HG03159 (cell line): ENCODE measurements around the gene ABHD14A.
A peak's percentile ranks its signal among the peaks of the same experiment; 100 is the strongest.
"Not testable (repeated sequence)": the region's sequence is repeated elsewhere in the genome, so short reads cannot be mapped to it uniquely, and the experiment has no call there.

ENCODE experiments used
- ATAC-seq: cut with Tn5 transposase; IDR thresholded peaks from one replicate; pipeline ENCODE4 v1.9.1; 2021; ENCODE audit warnings: mild to moderate bottlenecking, moderate library complexity; ENCODE audit not compliant: unreplicated experiment

Gene ABHD14A

GRCh38 chr3:51990501-51990971 is 15.7 kb downstream of the ABHD14A start:
- ATAC-seq: not testable (repeated sequence)

DNA sequence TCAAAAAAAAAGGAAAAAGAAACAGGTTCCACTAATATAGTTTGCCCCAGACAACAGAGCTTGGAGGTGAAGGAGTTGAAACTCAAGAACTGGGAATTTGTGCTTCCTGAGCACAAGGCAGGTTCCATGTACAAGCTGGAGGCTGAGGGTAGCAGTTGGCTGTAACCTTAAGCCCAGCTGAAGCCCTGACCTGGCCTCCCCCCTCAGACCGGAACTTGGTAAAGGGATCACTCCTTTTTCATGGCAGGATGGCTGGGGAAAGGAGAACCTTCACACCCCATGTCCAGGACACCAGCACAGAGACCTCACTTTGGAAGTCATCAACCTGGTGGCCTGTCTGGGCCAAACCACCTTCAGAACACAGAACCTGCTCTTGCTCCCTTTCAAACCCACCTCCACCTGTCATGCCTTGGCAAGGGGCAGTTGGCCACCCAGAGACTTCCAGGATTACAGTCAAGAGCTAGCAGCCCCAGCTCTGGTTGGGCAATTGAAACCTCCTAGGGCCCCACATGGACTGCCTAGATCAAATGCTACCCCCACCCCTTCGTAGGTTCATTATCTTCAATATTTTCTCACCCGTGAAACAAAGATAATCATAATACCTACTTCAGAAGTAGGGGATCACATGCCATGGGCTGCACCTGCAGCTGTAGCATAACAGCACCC is 17.3 kb downstream of the ABHD14A start:
- no peak for ATAC-seq

GRCh38 chr3:51993657-51994056 is 18.8 kb downstream of the ABHD14A start:
- ATAC-seq: not testable (repeated sequence)

DNA sequence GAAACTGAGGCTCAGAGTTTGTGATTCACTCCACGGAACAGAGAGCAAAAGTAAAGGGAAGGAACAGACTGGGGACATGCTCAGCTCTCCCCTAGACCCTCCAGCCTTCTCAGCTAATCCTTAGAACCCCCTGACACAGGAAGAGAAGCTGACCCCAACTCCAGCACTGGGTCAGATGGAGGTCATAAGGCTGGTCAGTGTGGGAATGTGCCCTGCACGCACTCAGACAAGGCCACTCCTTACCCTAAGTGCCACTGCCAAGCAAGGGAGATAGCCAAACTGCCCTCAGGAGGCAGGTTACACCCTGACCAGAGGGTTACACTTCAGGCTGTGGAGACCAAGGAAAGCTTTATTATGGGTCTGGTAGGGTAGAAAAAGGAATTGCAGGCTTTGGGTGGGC is 19.7 kb downstream of the ABHD14A start:
- no peak for ATAC-seq

- ATAC-seq: peak; percentile 82
Observed at GRCh38 chr3:51995346-51996163, 20.7 kb downstream of the ABHD14A start, which contains the start of gene RPL29. RPL29 (minus strand) TSS chr3:51995895; CDS start chr3:51995461, 434 bp downstream.

DNA sequence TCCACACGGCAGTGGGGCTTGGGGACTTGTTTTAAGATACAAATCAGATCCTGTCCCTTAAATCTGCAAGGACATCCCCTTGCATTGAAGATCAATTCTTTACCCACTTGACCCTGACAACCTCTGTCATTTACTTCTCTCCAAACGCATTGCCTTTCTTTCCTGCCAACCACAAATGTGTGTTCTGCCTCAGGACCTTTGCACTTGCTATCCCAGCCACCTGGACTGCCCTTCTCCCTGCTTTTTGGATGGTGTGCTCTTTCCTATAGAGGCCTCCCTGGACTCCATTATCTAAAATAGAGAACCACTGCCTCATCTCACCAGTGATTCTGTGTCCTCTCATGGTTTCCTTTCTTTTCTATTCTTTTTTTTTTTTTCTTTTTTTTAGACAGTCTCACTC is 22.3 kb downstream of the ABHD14A start:
- no peak for ATAC-seq

GRCh38 chr3:51997935-51998596 is 23.2 kb downstream of the ABHD14A start:
- ATAC-seq: no peak

DNA sequence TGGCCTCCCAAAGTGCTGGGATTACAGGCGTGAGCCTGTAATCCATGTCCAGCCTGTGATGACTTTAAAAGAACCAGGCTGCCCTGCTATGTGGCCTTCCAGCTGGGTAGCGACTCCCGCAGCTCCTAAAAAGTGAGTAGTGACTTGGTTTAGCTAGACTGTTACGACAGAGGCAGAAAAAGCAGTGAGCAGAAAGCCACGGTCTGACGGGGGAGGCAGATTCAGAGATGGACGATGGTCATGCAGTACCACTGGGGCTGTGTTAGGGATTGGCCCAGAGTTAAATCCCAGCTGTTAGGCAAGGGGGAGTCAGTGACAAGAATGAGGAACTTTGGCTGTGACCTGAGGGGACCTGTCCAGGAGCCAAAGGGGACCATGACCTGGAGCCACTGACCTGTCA is 23.9 kb downstream of the ABHD14A start:
- ATAC-seq: no peak

- no peak for ATAC-seq
Observed at GRCh38 chr3:51999846-52000245, 25.0 kb downstream of the ABHD14A start.

- peak; percentile 74 for ATAC-seq
Observed at GRCh38 chr3:52001443-52001974, 26.6 kb downstream of the ABHD14A start.

DNA sequence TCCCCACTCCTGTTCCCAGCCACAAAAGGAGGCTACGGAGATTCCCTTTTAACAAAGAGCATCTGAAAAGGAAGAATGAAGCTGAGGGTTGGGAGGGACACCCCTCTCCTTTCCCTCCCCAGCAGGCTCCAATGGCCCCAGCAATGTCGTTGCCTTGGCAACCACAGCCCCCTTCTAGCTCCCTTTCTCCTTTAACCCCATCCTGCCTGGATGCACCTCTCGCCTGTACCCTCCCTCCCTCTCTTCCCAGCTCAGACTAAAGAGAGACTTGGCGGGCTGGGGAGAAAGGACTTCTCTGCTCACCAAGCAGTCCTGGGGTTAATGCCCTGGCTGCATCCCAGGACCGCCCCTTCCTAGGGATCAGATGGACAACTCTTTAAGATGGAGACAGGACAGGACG is 27.9 kb downstream of the ABHD14A start:
- no peak for ATAC-seq

DNA sequence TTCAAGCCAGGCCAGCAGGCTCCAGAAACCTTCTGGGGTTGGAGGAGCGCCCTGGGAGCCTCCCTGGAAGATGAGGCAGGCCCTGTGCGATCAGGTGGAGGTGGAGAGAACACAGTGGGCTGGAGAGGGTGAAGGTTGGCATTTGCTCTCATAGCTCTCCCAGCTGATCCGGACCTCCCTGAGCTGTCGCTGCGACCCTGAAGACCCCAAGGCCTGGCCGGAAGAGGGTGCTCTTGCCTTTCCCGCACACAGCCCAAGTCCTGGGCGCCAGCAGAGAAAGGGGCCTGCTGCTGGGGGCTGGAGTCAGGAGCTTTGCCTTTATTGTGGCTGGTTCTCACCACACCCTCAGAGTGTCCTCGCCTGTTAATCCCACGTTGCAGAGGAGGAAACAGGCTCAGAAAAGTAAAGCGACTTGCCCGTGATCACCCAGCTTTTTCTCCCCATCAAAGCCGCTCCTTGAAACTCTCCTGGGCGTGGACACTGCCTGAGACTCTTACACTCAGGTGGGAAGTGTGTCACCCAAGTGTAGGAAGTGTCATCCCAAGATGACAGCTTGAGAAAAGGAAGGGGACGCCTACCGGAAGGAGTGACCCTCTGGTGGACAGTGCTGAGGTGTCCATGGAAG is 29.4 kb downstream of the ABHD14A start:
- no peak for ATAC-seq

DNA sequence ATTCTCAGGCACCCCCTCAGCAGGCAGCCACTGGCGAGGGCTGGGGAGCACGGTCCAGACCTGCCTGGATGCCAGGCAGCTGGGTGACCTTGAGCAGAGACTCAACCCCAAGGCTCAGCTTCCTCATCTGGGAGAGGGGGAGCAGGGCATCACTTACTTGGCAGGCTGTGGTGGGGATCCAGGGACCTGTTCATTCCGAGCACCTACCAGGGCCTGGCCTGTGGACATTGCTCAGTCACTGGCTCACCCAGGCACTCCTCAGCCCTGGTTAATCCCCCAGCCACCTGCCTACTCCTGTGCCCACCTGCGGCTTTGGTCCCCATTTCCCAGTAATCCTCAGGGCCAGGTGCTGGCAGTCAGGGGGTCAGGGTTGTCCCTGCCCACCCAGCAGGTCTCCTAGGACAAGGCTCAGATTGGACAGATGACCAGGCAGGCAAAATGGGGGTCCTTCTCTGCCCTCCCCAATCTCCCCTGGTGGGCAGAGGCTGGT is 30.1 kb downstream of the ABHD14A start:
- no peak for ATAC-seq

DNA sequence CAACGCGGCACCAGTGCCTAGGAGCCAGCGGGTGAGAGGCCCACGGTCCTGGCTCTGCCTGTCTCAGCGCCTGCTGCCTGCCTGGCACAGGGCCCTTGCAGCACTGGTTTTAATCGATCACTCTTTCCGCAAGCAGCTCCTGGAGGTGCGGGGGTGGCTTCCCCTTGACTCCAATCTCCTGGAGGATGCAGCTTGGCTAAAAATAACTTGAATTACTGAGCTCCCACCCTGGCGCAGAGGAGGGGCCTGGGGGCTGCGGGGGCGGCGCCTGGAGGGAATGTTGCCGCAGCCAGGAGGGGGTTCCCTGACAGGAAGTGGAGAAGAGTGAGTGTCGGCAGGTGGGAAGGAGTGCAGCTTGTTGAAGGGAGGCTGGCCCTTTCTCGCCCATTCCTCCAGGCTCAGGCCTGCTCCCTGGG is 30.7 kb downstream of the ABHD14A start:
- ATAC-seq: no peak

DNA sequence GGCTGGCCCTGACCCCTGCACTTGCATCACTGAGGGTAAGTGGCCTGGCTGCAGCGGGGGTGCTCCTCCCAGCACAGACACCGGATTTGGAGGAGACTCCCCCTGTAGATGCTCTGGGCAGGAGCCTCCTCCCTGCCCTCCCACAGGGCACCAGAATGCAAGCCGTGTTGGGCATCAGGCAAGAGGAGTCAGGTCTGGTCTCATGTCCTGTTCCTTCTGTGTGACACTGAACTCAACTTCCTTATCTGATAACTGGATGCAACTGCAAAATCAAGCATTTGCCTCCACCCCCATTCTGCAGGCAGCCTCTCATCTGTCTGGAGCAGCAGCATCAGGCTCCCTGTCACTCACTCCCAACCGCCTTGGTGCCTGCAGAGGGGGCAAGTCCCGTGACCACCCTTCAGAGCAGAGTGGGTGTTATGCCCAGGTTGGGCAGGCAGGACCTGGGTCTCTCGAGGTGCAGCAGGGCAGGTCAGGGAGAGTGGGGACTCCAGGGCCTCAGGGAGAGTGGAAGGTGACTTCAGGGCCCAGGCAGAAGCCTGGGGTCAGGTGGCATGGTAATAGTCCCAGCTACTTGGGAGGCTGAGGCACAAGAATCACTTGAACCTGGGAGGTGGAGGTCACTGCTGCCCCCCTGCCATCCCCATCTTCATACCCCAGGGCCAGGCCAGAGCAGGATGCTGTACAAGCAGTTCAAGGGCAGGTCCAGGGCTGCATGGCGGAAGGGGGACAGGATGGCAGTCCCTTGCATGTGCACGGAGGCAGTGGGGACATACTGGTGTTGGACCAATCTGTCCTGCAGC is 31.4 kb downstream of the ABHD14A start:
- no peak for ATAC-seq

DNA sequence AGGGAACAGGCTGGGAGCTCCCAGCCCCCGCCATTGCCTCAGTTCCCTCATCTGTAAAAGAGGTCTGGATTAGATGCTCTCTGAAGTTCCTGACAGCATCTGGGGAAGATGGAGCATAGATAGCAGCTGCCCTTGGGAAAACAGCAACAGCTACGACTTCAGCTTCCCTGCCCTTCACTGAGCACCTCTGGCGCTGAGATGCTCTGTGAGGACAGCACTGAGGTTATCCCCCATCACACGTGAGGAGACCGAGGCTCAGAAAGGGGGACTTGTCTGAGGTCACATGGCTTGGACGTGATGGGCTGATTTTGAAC is 31.9 kb downstream of the ABHD14A start:
- no peak for ATAC-seq

GRCh38 chr3:52007291-52007690 is 32.4 kb downstream of the ABHD14A start:
- no peak for ATAC-seq

DNA sequence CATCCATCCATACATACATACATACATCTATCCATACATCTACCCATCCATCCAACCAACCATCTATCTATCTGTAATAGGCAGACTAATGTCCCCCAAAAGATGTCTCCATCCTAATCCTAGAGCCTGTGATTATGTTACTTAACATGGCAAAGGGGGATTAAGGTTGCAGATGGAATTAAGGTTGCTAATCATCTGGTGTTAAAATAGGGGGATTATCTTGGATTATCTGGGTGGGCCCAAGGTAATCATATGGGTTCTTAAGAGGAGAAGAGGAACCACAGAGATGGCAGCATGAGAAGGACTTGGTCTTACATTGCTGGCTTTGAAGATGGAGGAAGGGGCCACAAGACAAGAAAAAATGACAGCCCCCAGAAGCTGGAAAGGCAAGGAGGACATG is 35.6 kb downstream of the ABHD14A start:
- no peak for ATAC-seq

DNA sequence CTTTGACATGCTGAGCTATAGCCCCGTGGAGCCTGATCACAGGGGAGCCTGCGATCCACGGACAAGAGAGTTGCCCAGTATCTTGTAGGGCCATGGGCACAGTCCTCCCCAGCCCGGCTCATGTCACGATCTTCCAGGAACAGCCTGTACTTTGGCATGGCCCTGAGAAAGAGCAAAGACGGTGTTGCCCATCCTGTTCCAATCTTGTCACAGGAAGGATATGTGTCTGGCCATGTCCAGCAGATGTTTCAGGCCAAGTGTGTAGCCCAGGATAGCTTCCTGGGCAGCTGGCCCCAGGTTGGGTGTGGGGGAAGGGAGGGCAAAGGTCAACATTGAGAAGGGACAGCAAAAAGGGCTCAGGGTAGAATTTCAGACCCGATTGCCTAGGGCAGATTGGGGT is 37.8 kb downstream of the ABHD14A start:
- ATAC-seq: no peak
